Left colon (tissue), 2 donors: Measurements from ENCODE around the gene HEYL. TPM values are rescaled to one million over a fixed set of nuclear protein-coding genes. Genes with fewer than 3 reads are reported as not detected.
"Not testable (repeated sequence)": the region's sequence is repeated elsewhere in the genome, so short reads cannot be mapped to it uniquely, and the experiment has no call there.

Experiments used
- ATAC-seq: fragments of 200-7000 bp; cut with Tn5 transposase; one replicate; pipeline ENCODE4 v1.9.1; 2020; ENCODE audit warnings: mild to moderate bottlenecking, moderate library complexity
- DNase-seq, 2 donors: peaks; one replicate each; pipeline ENCODE4 v3.0.0-alpha.2; 2020
- intact Hi-C, 2 donors: fragments of 100-400 bp; cut with DNase I in 1 of 2; cut with micrococcal nuclease in 1 of 2; formaldehyde crosslinking; loops; one replicate each; pipeline versions ENCODE4 v1.11.2 to v1.14.0; 2022; cut with DNase I, micrococcal nuclease
- total RNA-seq, 2 donors: library from RNA; stranded (reverse); fragmentation: NEBNext Ultra II Directional; extraction: Animal tissue kit (Norgen Biotek cat#: 25700); gene quantifications; one replicate each; pipeline ENCODE4 v1.2.1, GENCODE V29; 2021
- donor health status: DM: no; HTN: no; CAD: no.
- donor health status: DM: yes; HTN: yes; CAD: no.

Gene HEYL
- total RNA-seq, 2 donors from 2014 or later: 1.3 to 1.9 TPM

- intact Hi-C loops: no loop called here
- no peak for DNase-seq
- no peak for ATAC-seq
Measured at GRCh38 chr1:39623053-39623452, 16.4 kb downstream of the HEYL start.

GRCh38 chr1:39622427-39622826 is 17.0 kb downstream of the HEYL start:
- ATAC-seq (no peak), DNase-seq (no peak)
- intact Hi-C loops: no loop called here

GRCh38 chr1:39620659-39621165 is 18.7 kb downstream of the HEYL start:
- no peak for ATAC-seq
- intact Hi-C loops: no loop called here
- DNase-seq: no peak

- intact Hi-C loops: no loop called here
- ATAC-seq: no peak
Measured at GRCh38 chr1:39617488-39618049, 21.9 kb downstream of the HEYL start.

GRCh38 chr1:39615086-39615673 is 24.3 kb downstream of the HEYL start:
- intact Hi-C loops: no loop called here
- DNase-seq: no peak
- ATAC-seq: no peak

More at GRCh38 chr1:39617488-39618049, 21.9 kb downstream of the HEYL start:
- DNase-seq: no peak

GRCh38 chr1:39614488-39614887 is 25.0 kb downstream of the HEYL start:
- DNase-seq (no peak), ATAC-seq (no peak)
- intact Hi-C loops: no loop called here

- DNase-seq: no peak
- no peak for ATAC-seq
- intact Hi-C loops: no loop called here
Measured at GRCh38 chr1:39613250-39613649, 26.2 kb downstream of the HEYL start.

- intact Hi-C loops: loop anchor here (5.0 to 10.0 kb wide), 2 partner anchors 45 to 108 kb away; no protein-coding TSS in a partner anchor
- DNase-seq (peak; percentile 40 to 69), ATAC-seq (peak; percentile 51)
Measured at GRCh38 chr1:39609618-39610331, 29.7 kb downstream of the HEYL start.

- DNase-seq: no peak
- intact Hi-C loops: loop anchor here (5.0 to 10.0 kb wide), 2 partner anchors 46 to 108 kb away; no protein-coding TSS in a partner anchor
- no peak for ATAC-seq
Measured at GRCh38 chr1:39608921-39609320, 30.5 kb downstream of the HEYL start.

GRCh38 chr1:39603677-39604076 is 35.8 kb downstream of the HEYL start:
- not testable (repeated sequence) for ATAC-seq, DNase-seq
- intact Hi-C loops: loop anchor here in 1 of 2 donors (10.0 kb wide), 1 partner anchor 51 kb away; no protein-coding TSS in a partner anchor

- DNase-seq: not testable (repeated sequence)
Measured at GRCh38 chr1:39601667-39602255, 37.7 kb downstream of the HEYL start.

GRCh38 chr1:39596163-39596562 is 43.3 kb downstream of the HEYL start:
- intact Hi-C loops: no loop called here

More at GRCh38 chr1:39601667-39602255, 37.7 kb downstream of the HEYL start:
- ATAC-seq: not testable (repeated sequence)
- intact Hi-C loops: loop anchor here in 1 of 2 donors (10.0 kb wide), 1 partner anchor 53 kb away; no protein-coding TSS in a partner anchor

GRCh38 chr1:39593386-39593785 is 46.1 kb downstream of the HEYL start:
- ATAC-seq (no peak), DNase-seq (no peak)
- intact Hi-C loops: no loop called here

More at GRCh38 chr1:39596163-39596562, 43.3 kb downstream of the HEYL start:
- ATAC-seq: no peak
- no peak for DNase-seq

GRCh38 chr1:39592069-39592468 is 47.4 kb downstream of the HEYL start:
- ATAC-seq (no peak), DNase-seq (no peak)
- intact Hi-C loops: no loop called here

GRCh38 chr1:39590546-39590945 is 48.9 kb downstream of the HEYL start:
- intact Hi-C loops: no loop called here
- ATAC-seq (no peak), DNase-seq (no peak)

- DNase-seq: no peak
- intact Hi-C loops: no loop called here
- no peak for ATAC-seq
Measured at GRCh38 chr1:39585933-39586332, 53.5 kb downstream of the HEYL start.

- ATAC-seq (peak; percentile 37), DNase-seq (peak; percentile 35 to 51)
- intact Hi-C loops: no loop called here
Measured at GRCh38 chr1:39576016-39576657, 63.3 kb downstream of the HEYL start.

GRCh38 chr1:39575191-39576015 is 64.0 kb downstream of the HEYL start:
- peak; percentile 58 for ATAC-seq
- peak; percentile 63 to 74 for DNase-seq
- intact Hi-C loops: no loop called here
